ENCODE data around the gene ITPRID2.

Gene ITPRID2

DNA sequence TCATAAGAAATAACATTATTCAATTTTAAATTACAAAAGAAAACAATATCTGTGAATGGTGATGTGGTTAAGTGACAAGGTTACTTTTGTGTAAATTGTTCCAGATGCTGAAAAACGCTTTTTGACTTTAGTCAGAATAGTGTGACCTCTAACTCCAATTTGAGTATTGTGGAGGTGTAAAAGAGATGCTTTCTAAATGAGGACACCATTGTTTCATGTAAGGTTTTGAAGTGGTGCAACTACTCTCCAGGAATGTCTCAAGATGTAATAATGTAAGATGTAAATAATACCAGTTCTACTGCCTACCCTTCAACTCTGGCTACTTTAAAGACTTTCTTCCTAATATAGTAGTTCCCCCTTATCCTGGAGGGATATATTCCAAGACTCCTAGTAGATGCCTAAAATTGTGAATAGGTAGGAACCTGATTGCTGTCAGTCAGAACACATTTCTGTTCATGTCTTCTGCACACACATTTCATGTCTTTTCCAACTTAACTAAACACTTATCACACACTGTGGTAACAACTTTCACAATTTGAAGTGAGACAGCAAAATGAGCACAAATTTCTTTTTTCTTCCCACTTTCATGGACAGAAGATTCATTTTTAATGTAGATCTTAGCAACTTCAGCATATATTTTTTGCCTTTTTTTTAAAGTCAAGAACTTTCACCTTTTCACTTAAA is 55.1 kb downstream of the ITPRID2 start:
- no peak overlapping the region for H3K4me3 ChIP-seq (replicated peaks; ENCODE audit: low read depth, low read length)
- TF ChIP-seq, protein P1, sequence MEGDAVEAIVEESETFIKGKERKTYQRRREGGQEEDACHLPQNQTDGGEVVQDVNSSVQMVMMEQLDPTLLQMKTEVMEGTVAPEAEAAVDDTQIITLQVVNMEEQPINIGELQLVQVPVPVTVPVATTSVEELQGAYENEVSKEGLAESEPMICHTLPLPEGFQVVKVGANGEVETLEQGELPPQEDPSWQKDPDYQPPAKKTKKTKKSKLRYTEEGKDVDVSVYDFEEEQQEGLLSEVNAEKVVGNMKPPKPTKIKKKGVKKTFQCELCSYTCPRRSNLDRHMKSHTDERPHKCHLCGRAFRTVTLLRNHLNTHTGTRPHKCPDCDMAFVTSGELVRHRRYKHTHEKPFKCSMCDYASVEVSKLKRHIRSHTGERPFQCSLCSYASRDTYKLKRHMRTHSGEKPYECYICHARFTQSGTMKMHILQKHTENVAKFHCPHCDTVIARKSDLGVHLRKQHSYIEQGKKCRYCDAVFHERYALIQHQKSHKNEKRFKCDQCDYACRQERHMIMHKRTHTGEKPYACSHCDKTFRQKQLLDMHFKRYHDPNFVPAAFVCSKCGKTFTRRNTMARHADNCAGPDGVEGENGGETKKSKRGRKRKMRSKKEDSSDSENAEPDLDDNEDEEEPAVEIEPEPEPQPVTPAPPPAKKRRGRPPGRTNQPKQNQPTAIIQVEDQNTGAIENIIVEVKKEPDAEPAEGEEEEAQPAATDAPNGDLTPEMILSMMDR (IDR thresholded peaks at IDR 0.05; ENCODE audit: low read depth, low read length, missing control alignments): no peak
- DNase-seq (ENCODE audit: extremely low read depth, low read depth): no peak

DNA sequence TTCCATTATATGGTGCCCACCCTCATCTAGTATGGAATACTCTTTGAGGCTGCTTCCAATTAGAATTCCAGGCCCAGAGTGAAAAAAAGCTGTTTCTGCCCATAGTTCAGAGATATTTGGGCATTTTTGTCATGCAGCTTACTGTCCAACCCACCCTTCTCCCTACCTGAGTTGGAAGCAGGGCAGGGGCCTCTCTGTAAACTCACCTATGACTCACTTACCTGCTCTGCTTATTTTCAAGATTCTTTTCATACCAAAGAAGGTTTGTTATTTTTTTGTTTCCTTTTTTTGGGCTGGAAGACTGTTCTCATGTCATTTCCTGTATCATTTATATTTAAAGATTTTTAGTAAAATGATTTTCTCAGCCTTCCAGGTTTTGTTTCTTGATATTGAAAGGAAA is 55.7 kb downstream of the ITPRID2 start:
- TF ChIP-seq, protein P1 (IDR thresholded peaks at IDR 0.05; ENCODE audit: low read depth, low read length, missing control alignments): no peak
- DNase-seq (ENCODE audit: extremely low read depth, low read depth): no peak
- no peak overlapping the region for H3K4me3 ChIP-seq (replicated peaks; ENCODE audit: low read depth, low read length)

DNA sequence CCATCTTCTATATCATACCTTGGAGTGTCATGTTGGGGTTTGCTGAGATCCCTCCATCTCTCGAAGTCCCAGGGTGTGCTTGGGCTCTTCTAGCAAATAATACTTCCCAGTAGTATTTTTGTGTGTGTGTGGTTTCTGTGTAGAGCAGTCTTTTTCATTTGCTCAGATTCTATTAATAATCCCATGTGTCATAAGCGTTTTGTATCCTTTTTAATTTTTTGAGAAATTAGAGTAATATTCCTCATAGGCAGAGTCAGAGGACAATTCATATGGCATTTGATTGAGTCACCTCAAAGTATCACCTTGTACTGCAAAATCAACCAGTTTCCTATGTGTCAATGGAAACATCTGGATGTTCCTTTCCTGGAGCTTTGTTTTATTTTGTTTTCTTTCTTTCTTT is 56.7 kb downstream of the ITPRID2 start:
- H3K4me3 ChIP-seq (replicated peaks; ENCODE audit: low read depth, low read length): no peak overlapping the region
- TF ChIP-seq, protein P1 (IDR thresholded peaks at IDR 0.05; ENCODE audit: low read depth, low read length, missing control alignments): no peak
- DNase-seq (ENCODE audit: extremely low read depth, low read depth): no peak

DNA sequence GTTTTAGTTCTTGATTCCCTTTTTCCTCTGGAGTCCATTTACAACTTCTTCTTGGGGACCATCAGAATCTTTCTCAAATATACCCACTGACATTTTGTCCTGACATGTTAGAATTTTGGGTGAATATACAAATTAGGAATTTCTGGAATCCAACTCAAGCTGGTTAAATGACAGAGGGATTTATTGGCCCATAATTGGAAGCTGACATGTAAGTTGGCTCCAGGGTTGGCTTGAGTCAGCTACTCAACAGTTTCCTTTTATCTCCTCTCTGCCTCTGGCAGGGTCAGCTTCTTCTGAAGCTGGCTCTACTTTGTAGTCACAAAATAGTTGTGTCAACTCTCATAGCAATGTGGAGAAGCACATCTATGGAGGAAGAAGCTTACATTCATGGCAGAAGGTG is 57.5 kb downstream of the ITPRID2 start:
- no peak overlapping the region for H3K4me3 ChIP-seq (replicated peaks; ENCODE audit: low read depth, low read length)
- no peak for DNase-seq (ENCODE audit: extremely low read depth, low read depth)
- TF ChIP-seq, protein P1 (IDR thresholded peaks at IDR 0.05; ENCODE audit: low read depth, low read length, missing control alignments): no peak

DNA sequence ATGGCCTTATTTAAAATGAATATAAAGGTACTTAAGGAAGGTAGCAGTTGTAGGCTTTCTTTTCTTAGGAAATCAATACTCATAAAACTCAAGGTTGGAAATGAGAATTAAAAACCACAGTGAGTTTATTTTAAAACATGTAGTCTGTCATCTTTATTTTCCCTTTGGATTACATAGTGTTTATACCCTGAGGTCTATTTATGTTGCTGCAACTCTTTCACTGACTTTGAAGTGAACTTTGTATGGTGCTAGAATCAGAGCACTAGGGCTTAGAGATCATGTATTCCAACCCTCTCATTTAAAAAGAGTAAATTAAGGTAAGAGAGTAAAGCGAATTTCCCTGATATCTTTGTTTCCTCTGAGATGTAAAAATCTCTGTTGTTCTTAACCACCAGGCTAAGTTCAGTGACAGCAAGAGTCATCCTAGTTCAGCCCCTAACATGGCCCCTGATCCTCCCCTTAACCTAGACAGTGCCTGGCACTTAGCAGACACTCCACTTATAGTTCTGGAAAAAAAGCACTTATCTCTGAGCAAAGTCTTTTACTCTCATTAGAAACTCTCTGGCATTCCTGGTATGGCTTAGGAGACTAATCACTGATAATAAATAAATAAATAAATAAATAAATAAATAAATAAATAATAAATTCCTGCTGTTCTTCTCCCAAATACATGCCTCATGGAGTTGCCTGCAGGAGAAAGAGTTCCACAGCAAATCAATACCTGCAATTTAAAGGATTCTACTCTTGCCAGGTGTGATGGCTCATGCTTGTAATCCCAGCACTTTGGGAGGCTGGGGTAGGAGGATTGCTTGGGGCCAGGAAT is 61.1 kb downstream of the ITPRID2 start:
- no peak for DNase-seq (ENCODE audit: extremely low read depth, low read depth)
- TF ChIP-seq, protein P1 (IDR thresholded peaks at IDR 0.05; ENCODE audit: low read depth, low read length, missing control alignments): no peak
- H3K4me3 ChIP-seq (replicated peaks; ENCODE audit: low read depth, low read length): no peak overlapping the region

DNA sequence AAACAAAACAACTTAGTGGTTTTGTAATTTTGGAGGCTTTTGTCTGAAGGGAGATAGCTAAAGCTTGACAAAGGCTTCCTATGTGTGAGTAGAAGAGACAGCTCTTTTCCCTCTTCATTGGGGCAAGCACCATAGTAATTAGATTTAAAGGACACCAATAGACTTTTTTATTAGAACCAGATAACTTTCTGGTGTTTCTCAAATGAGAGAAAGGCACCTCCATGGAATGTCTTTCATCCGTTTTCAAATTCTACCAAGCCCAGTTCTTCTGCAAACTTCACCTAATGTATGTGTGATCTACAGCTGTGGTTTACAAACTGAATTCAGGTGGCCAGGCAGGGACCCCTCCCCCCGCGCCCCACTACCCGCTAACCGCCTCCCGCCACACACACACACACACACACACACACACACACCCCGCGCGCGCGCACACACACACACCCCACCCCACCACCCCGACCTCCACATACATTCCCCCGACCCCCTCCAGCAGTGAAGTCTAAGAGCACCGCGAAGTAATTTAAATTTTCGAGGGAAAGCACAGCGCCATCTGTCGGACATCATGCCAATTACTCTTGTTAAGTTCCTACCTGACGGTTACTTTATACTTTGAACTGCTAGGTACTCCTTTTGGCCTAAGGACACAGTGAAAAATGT is 62.5 kb downstream of the ITPRID2 start:
- peak; percentile 78 for DNase-seq (ENCODE audit: extremely low read depth, low read depth)

More for the DNA sequence above, 62.5 kb downstream of the ITPRID2 start:
- TF ChIP-seq, protein P1 (IDR thresholded peaks at IDR 0.05; ENCODE audit: low read depth, low read length, missing control alignments): peak; percentile 66
- no peak overlapping the region for H3K4me3 ChIP-seq (replicated peaks; ENCODE audit: low read depth, low read length)
